SK-N-SH (cell line): ENCODE results near the gene GSG1L. TPM values are rescaled to one million over a fixed set of nuclear protein-coding genes. Genes with fewer than 3 reads are reported as not detected.
"Not testable (repeated sequence)": the region's sequence is repeated elsewhere in the genome, so short reads cannot be mapped to it uniquely, and the experiment has no call there.

ENCODE experiments used
- CTCF ChIA-PET: fragments of 300-600, 350-600 bp; formaldehyde crosslinking; extraction: SDS; loops from one replicate; lab custom pipeline; 2021; lab: Yijun Ruan, JAX
- POLR2A ChIA-PET: fragments of 350-600 bp; sonication (Branson Sonifier 250); formaldehyde crosslinking; extraction: SDS; loops from one replicate; lab custom pipeline; 2020; ENCODE audit warnings: antibody characterized with exemption, inconsistent platforms; lab: Yijun Ruan, JAX
- DNase-seq: peaks from one replicate; pipeline ENCODE4 v3.0.0; 2012
- H2AFZ ChIP-seq: fragments of 200-600 bp; sonication (generic); 2 replicates; pipeline ENCODE4 v1.8.1; 2016; ENCODE audit warnings: antibody characterized with exemption, mild to moderate bottlenecking, low read depth
- H3F3A ChIP-seq: fragments of 200-600 bp; sonication (generic); replicated peaks from 2 replicates; pipeline ENCODE3; 2016; ENCODE audit warnings: antibody characterized with exemption, mild to moderate bottlenecking; ENCODE audit not compliant: insufficient read depth
- H3K27ac ChIP-seq, 2 experiments: fragments of 200-500 bp in 1 of 2; fragments of 200-600 bp in 1 of 2; sonication (Bioruptor generic) in 1 of 2; sonication (generic), shearing (Covaris generic) in 1 of 2; 2 replicates each; pipeline versions ENCODE4 v1.5.1 to v1.6.1; 2014 to 2016; ENCODE audit warnings: low read depth in 2 of 2, inconsistent platforms in 1 of 2, low read length in 1 of 2, mild to moderate bottlenecking in 1 of 2, mixed read lengths in 1 of 2
- H3K27me3 ChIP-seq: fragments of 200-600 bp; sonication (generic), shearing (Covaris generic); 2 replicates; pipeline ENCODE4 v1.6.1; 2016; ENCODE audit warnings: mixed run types; ENCODE audit not compliant: insufficient read depth
- H3K36me3 ChIP-seq, 2 experiments: fragments of 200-500 bp in 1 of 2; fragments of 200-600 bp in 1 of 2; sonication (Bioruptor generic) in 1 of 2; sonication (generic) in 1 of 2; replicated peaks in 1 of 2; 2 replicates each; pipeline versions ENCODE3 to v1.5.1; 2014 to 2016; ENCODE audit warnings: low read length in 1 of 2, mild to moderate bottlenecking in 1 of 2; ENCODE audit not compliant: insufficient read depth in 2 of 2, control insufficient read depth in 1 of 2
- H3K4me1 ChIP-seq, 2 experiments: fragments of 200-500 bp in 1 of 2; fragments of 200-600 bp in 1 of 2; sonication (Bioruptor generic) in 1 of 2; sonication (generic), shearing (Covaris generic) in 1 of 2; 2 replicates each; pipeline versions ENCODE4 v1.5.1 to v1.6.1; 2014 to 2016; ENCODE audit warnings: low read depth in 1 of 2, low read length in 1 of 2, mixed run types in 1 of 2; ENCODE audit not compliant: insufficient read depth in 2 of 2, control insufficient read depth in 1 of 2
- H3K4me2 ChIP-seq: fragments of 200-600 bp; sonication (generic), shearing (Covaris generic); 2 replicates; pipeline ENCODE4 v1.6.1; 2017; ENCODE audit warnings: mixed run types
- H3K4me3 ChIP-seq, 2 experiments: fragments of 200-500 bp in 1 of 2; fragments of 200-600 bp in 1 of 2; sonication (Bioruptor generic) in 1 of 2; sonication (generic), shearing (Covaris generic) in 1 of 2; 2 replicates each; pipeline versions ENCODE4 v1.5.1 to v1.8.1; 2014 to 2016; ENCODE audit warnings: low read depth in 2 of 2, inconsistent platforms in 1 of 2, low read length in 1 of 2, mild to moderate bottlenecking in 1 of 2, mixed read lengths in 1 of 2, moderate library complexity in 1 of 2
- H3K79me2 ChIP-seq: fragments of 200-600 bp; sonication (generic); 2 replicates; pipeline ENCODE4 v1.8.1; 2017; ENCODE audit warnings: mild to moderate bottlenecking; ENCODE audit not compliant: insufficient read depth
- H3K9ac ChIP-seq: fragments of 200-600 bp; sonication (generic); 2 replicates; pipeline ENCODE4 v1.6.1; 2017; ENCODE audit warnings: mixed run types
- H3K9me2 ChIP-seq: fragments of 200-600 bp; sonication (generic); 2 replicates; pipeline ENCODE4 v1.6.1; 2017; ENCODE audit warnings: mixed run types
- H3K9me3 ChIP-seq: fragments of 200-600 bp; sonication (generic); 2 replicates; pipeline ENCODE4 v1.6.1; 2017; ENCODE audit warnings: mixed run types, mild to moderate bottlenecking, moderate library complexity
- H4K20me1 ChIP-seq: fragments of 200-600 bp; sonication (generic); 2 replicates; pipeline ENCODE4 v1.6.1; 2017; ENCODE audit warnings: mild to moderate bottlenecking, mixed run types; ENCODE audit not compliant: insufficient read depth
- FOXJ3 ChIP-seq: sonication (generic); formaldehyde crosslinking; IDR thresholded peaks from 2 replicates; pipeline ENCODE4 v1.5.1; 2020; ENCODE audit warnings: mild to moderate bottlenecking, missing genetic modification reagents
- GABPA ChIP-seq: IDR thresholded peaks from 2 replicates; pipeline ENCODE4 v1.4.0; 2012; ENCODE audit warnings: low read depth, mild to moderate bottlenecking
- GATA2 ChIP-seq: sonication (generic); formaldehyde crosslinking; IDR thresholded peaks from 2 replicates; pipeline ENCODE4 v1.5.0; 2020; ENCODE audit warnings: mild to moderate bottlenecking, missing genetic modification reagents
- MEF2A ChIP-seq: IDR thresholded peaks from 2 replicates; pipeline ENCODE4 v1.4.0; 2012; ENCODE audit warnings: low read depth, borderline replicate concordance
- NFIC ChIP-seq: IDR thresholded peaks from 2 replicates; pipeline ENCODE4 v1.4.0; 2012; ENCODE audit warnings: borderline replicate concordance
- NRF1 ChIP-seq: IDR thresholded peaks from 2 replicates; pipeline ENCODE4 v1.6.1; 2012; ENCODE audit warnings: low read depth, mild to moderate bottlenecking, low read length
- RAD21 ChIP-seq: IDR thresholded peaks from 2 replicates; pipeline ENCODE4 v1.6.1; 2012; ENCODE audit warnings: mild to moderate bottlenecking, low read length
- RCOR1 ChIP-seq: fragments of 150-350 bp; IDR thresholded peaks from 2 replicates; pipeline ENCODE4 v1.6.1; 2017; ENCODE audit warnings: antibody characterized with exemption, low read length
- RXRA ChIP-seq: IDR thresholded peaks from 2 replicates; pipeline ENCODE4 v1.4.0; 2012; ENCODE audit warnings: low read depth, mild to moderate bottlenecking, borderline replicate concordance
- SMC3 ChIP-seq: IDR thresholded peaks from 2 replicates; pipeline ENCODE4 v1.6.1; 2012; ENCODE audit warnings: low read depth, low read length, improper control_type of control experiment
- TAF1 ChIP-seq: IDR thresholded peaks from 2 replicates; pipeline ENCODE4 v1.6.1; 2012; ENCODE audit warnings: low read depth, mild to moderate bottlenecking, low read length, moderate library complexity, borderline replicate concordance
- USF2 ChIP-seq: fragments of 150-350 bp; IDR thresholded peaks from 2 replicates; pipeline ENCODE4 v1.6.1; 2017; ENCODE audit warnings: antibody characterized with exemption, low read length, low read depth, borderline replicate concordance
- YY1 ChIP-seq: IDR thresholded peaks from 2 replicates; pipeline ENCODE4 v1.4.0; 2012; ENCODE audit warnings: low read depth, mild to moderate bottlenecking
- WGBS: methylation state at CpG from one replicate; pipeline ENCODE4 v1.1.6; 2017; ENCODE audit warnings: low lambda C conversion rate; 5-methylcytosine and 5-hydroxymethylcytosine counted together
- polyA plus RNA-seq, 3 experiments: library from polyadenylated mRNA; depleted of rRNA; stranded (reverse); fragments of >200 nt; gene quantifications; 2 replicates each; pipeline ENCODE4 v1.2.3, GENCODE V29; 2012
- TF ChIP-seq, protein P1 (sequence below): IDR thresholded peaks from 2 replicates; pipeline ENCODE4; 2012
- TF ChIP-seq, protein P2 (sequence below): fragments of 200-600 bp; sonication (generic); IDR thresholded peaks from 2 replicates; pipeline ENCODE4 v1.6.1; 2017; ENCODE audit warnings: antibody characterized with exemption, mild to moderate bottlenecking, moderate library complexity

Gene GSG1L
- polyA plus RNA-seq, 1 of the 3 experiments (the other 2 are of a cell fraction) = not detected

GRCh38 chr16:27943766-27944165 lies 119.7 kb downstream of the GSG1L start:
- WGBS = 33% methylated on average over 2 of the region's 2 CpGs
- no peak overlapping the region for H3K27ac ChIP-seq
- H3K9me3 ChIP-seq = no peaks in the 10 kb centered on the region; the same call in 1 of the 2 replicates
- TF ChIP-seq, protein P1, sequence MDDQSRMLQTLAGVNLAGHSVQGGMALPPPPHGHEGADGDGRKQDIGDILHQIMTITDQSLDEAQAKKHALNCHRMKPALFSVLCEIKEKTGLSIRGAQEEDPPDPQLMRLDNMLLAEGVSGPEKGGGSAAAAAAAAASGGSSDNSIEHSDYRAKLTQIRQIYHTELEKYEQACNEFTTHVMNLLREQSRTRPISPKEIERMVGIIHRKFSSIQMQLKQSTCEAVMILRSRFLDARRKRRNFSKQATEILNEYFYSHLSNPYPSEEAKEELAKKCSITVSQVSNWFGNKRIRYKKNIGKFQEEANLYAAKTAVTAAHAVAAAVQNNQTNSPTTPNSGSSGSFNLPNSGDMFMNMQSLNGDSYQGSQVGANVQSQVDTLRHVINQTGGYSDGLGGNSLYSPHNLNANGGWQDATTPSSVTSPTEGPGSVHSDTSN = no peak
- TF ChIP-seq RAD21 (no peak), FOXJ3 (CRISPR knock-in tag) (no peak), YY1 (no peak), GATA2 (no peak), NFIC (no peak), USF2 (no peak), GABPA (no peak), RXRA (no peak), NRF1 (no peak), TAF1 (no peak), SMC3 (no peak), RCOR1 (no peak), MEF2A (no peak)
- TF ChIP-seq, protein P2, sequence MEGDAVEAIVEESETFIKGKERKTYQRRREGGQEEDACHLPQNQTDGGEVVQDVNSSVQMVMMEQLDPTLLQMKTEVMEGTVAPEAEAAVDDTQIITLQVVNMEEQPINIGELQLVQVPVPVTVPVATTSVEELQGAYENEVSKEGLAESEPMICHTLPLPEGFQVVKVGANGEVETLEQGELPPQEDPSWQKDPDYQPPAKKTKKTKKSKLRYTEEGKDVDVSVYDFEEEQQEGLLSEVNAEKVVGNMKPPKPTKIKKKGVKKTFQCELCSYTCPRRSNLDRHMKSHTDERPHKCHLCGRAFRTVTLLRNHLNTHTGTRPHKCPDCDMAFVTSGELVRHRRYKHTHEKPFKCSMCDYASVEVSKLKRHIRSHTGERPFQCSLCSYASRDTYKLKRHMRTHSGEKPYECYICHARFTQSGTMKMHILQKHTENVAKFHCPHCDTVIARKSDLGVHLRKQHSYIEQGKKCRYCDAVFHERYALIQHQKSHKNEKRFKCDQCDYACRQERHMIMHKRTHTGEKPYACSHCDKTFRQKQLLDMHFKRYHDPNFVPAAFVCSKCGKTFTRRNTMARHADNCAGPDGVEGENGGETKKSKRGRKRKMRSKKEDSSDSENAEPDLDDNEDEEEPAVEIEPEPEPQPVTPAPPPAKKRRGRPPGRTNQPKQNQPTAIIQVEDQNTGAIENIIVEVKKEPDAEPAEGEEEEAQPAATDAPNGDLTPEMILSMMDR = no peak
- H3K4me1 ChIP-seq = peaks cover 0 to 4% of the 10 kb centered on the region in 2 experiments; a peak in 1 of 4 replicates
- H3K79me2 ChIP-seq = no peaks in the 10 kb centered on the region
- H3K4me3 ChIP-seq = no peak overlapping the region
- no peaks in the 10 kb centered on the region for H4K20me1 ChIP-seq
- no peak for DNase-seq
- no peaks in the 10 kb centered on the region for H3K27me3 ChIP-seq
- no peaks in the 10 kb centered on the region for H3K9me2 ChIP-seq
- no peak overlapping the region for H3K9ac ChIP-seq
- CTCF ChIA-PET = no interaction called here
- H2AFZ ChIP-seq = no peak overlapping the region
- no peaks in the 10 kb centered on the region for H3K36me3 ChIP-seq
- H3K4me2 ChIP-seq = no peak overlapping the region
- POLR2A ChIA-PET = no interaction called here
- H3F3A ChIP-seq = no peaks in the 10 kb centered on the region

DNA sequence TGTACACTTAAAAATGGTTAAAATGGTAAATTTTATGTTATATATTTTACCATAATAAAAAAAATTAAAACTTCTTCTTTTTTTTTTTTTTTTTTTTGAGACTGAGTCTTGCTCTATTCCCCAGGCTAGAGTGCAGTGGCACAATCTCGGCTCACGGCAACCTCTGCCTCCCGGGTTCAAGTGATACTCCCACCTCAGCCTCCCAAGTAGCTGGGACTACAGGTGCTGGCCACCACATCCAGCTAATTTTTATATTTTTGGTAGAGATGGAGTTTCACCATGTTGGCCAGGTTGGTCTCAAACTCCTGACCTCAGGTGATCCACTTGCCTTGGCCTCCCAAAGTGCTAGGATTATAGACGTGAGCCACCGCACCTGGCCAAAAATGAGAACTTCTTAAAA lies 121.4 kb downstream of the GSG1L start:
- H3K9ac ChIP-seq, H3K27ac ChIP-seq, H3K36me3 ChIP-seq, H3K9me2 ChIP-seq, CTCF ChIA-PET, DNase-seq, H3K79me2 ChIP-seq, POLR2A ChIA-PET, H3K4me1 ChIP-seq, H3K4me3 ChIP-seq, H3K4me2 ChIP-seq, H3K9me3 ChIP-seq, H4K20me1 ChIP-seq, H2AFZ ChIP-seq, H3F3A ChIP-seq, H3K27me3 ChIP-seq: not testable (repeated sequence)
- 63% methylated on average over 5 of the region's 5 CpGs for WGBS
